Cortex of kidney (tissue), 1 donor: ENCODE measurements around the gene MPL.
"Not testable (repeated sequence)": the region's sequence is repeated elsewhere in the genome, so short reads cannot be mapped to it uniquely, and the experiment has no call there.

Experiments used
- DNase-seq: peaks from one replicate; lab custom pipeline; 2025; lab: John Stamatoyannopoulos, UW

Gene MPL

GRCh38 chr1:43379476-43379875 lies 41.9 kb downstream of the MPL start:
- no peak for DNase-seq

GRCh38 chr1:43381612-43382011 lies 44.0 kb downstream of the MPL start:
- no peak for DNase-seq

GRCh38 chr1:43382027-43382779 lies 44.6 kb downstream of the MPL start:
- no peak for DNase-seq

- DNase-seq, result no peak
Observed at GRCh38 chr1:43383449-43383848, 45.8 kb downstream of the MPL start.

- DNase-seq, result no peak
Observed at GRCh38 chr1:43386676-43387075, 49.1 kb downstream of the MPL start.

- no peak for DNase-seq
Observed at GRCh38 chr1:43387976-43388599, 50.5 kb downstream of the MPL start.

- DNase-seq, result no peak
Observed at GRCh38 chr1:43388613-43389012, 51.0 kb downstream of the MPL start.

GRCh38 chr1:43389326-43390313 lies 52.0 kb downstream of the MPL start, which contains the start of the genes MED8 and SZT2:
Gene MED8 (minus strand): TSS chr1:43389800. CDS start chr1:43389764, 36 bp downstream.
Gene SZT2 (plus strand): TSS chr1:43389899. CDS start chr1:43389969, 70 bp downstream.
- no peak for DNase-seq

- no peak for DNase-seq
Observed at GRCh38 chr1:43392702-43393101, 55.1 kb downstream of the MPL start.

- no peak for DNase-seq
Observed at GRCh38 chr1:43395523-43395922, 57.9 kb downstream of the MPL start.

GRCh38 chr1:43396059-43396458 lies 58.4 kb downstream of the MPL start:
- DNase-seq, result no peak

GRCh38 chr1:43398227-43398626 lies 60.6 kb downstream of the MPL start:
- no peak for DNase-seq

- DNase-seq, result not testable (repeated sequence)
Observed at GRCh38 chr1:43400441-43400840, 62.8 kb downstream of the MPL start.

- DNase-seq, result no peak
Observed at GRCh38 chr1:43402089-43402865, 64.7 kb downstream of the MPL start.
